Chondrocyte (in vitro differentiated cells): ENCODE results near the gene DISP2. TPM values are rescaled to one million over a fixed set of nuclear protein-coding genes. Genes with fewer than 3 reads are reported as not detected.

Experiments
- DNase-seq: peaks from one replicate; pipeline ENCODE4 v3.0.0; 2021; ENCODE audit warnings: mixed read lengths, low spot score
- H3K27ac Mint-ChIP-seq: one replicate; pipeline ENCODE4 v1.8.0; 2021; ENCODE audit warnings: mild to moderate bottlenecking, moderate library complexity, mixed read lengths; ENCODE audit not compliant: unreplicated experiment
- H3K27me3 Mint-ChIP-seq: 2 replicates; pipeline ENCODE4 v1.8.0; 2021; ENCODE audit warnings: low read depth, mixed read lengths
- H3K36me3 Mint-ChIP-seq: 2 replicates; pipeline ENCODE4 v1.8.0; 2021; ENCODE audit warnings: low read depth, mixed read lengths
- H3K4me1 Mint-ChIP-seq: 2 replicates; pipeline ENCODE4 v1.8.0; 2021; ENCODE audit warnings: low read depth, mild to moderate bottlenecking, mixed read lengths
- H3K4me3 Mint-ChIP-seq: one replicate; pipeline ENCODE4 v1.8.0; 2021; ENCODE audit warnings: mild to moderate bottlenecking, moderate library complexity, mixed read lengths; ENCODE audit not compliant: unreplicated experiment
- H3K9me3 Mint-ChIP-seq: 2 replicates; pipeline ENCODE4 v1.8.0; 2021; ENCODE audit warnings: low read depth, mixed read lengths
- total RNA-seq: library from RNA; stranded (reverse); gene quantifications from 3 replicates; pipeline ENCODE4 v1.2.1, GENCODE V29; 2021
- TF ChIP-seq, protein P1 (sequence below): fragments of 200-600 bp; sonication (generic); IDR thresholded peaks from 2 replicates; pipeline ENCODE4 v1.5.0; 2021; ENCODE audit warnings: antibody characterized with exemption, mild to moderate bottlenecking, moderate library complexity

DISP2 gene
- total RNA-seq, 1 donor from 2014 or later, result 1.4 TPM

DNA sequence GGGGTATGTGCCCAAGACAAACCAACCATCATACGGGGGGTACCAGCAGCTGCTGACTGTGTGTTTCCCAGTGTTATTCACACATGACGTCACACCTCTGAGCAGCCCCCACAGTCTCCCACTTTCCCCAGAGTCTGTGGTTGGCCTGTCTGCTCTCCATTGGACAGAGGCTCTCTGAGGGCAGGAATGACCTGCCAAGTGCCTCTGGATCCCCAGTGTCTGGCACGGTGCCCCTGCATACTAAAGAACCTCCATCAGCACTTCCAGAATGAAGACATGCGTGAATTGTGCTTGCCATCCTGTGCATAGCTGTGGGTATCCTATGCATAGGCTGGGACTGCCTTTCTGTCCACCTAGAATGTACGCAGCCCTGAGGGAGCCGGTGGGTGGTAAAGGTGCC is 13.8 kb upstream of the DISP2 start:
- TF ChIP-seq, protein P1, sequence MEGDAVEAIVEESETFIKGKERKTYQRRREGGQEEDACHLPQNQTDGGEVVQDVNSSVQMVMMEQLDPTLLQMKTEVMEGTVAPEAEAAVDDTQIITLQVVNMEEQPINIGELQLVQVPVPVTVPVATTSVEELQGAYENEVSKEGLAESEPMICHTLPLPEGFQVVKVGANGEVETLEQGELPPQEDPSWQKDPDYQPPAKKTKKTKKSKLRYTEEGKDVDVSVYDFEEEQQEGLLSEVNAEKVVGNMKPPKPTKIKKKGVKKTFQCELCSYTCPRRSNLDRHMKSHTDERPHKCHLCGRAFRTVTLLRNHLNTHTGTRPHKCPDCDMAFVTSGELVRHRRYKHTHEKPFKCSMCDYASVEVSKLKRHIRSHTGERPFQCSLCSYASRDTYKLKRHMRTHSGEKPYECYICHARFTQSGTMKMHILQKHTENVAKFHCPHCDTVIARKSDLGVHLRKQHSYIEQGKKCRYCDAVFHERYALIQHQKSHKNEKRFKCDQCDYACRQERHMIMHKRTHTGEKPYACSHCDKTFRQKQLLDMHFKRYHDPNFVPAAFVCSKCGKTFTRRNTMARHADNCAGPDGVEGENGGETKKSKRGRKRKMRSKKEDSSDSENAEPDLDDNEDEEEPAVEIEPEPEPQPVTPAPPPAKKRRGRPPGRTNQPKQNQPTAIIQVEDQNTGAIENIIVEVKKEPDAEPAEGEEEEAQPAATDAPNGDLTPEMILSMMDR, result no peak
- Mint-ChIP-seq H3K4me3 (no peak overlapping the region), H3K27ac (peak overlapping the region; percentile 99), H3K36me3 (no peaks in the 10 kb centered on the region), H3K9me3 (no peaks in the 10 kb centered on the region), H3K27me3 (no peaks in the 10 kb centered on the region), H3K4me1 (peaks cover 52% of the 10 kb centered on the region)
- DNase-seq, result no peak

DNA sequence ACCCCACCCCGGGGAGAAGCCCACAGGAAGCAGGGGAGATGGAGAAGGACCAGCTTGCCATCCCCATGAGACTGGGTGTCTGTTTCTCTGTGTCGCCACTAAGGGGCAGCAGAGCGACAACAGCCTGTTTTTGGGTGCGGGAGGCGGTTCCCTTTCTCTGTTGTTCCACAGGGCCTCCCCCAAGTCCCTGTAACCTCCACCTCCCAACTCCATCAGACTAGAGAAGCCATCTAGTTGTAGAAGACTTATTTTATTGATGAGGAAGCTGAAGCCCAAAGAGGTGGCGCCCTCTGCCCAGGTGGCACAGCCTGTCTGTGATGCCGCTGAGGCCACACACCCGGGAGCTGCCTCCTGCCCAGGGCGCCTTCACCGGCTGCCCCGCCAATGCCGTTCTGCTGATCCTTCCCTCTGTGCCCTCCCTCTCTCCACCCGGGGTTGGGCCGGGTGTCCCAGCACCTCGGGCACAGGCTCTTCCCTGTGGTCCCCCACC is 13.3 kb upstream of the DISP2 start:
- no peaks in the 10 kb centered on the region for H3K9me3 Mint-ChIP-seq
- H3K27ac Mint-ChIP-seq, result peak overlapping the region; percentile 99
- no peaks in the 10 kb centered on the region for H3K27me3 Mint-ChIP-seq
- DNase-seq, result peak; percentile 92
- H3K4me1 Mint-ChIP-seq, result peaks cover 48% of the 10 kb centered on the region
- TF ChIP-seq, protein P1, result peak; percentile 85
- H3K36me3 Mint-ChIP-seq, result no peaks in the 10 kb centered on the region
- no peak overlapping the region for H3K4me3 Mint-ChIP-seq

DNA sequence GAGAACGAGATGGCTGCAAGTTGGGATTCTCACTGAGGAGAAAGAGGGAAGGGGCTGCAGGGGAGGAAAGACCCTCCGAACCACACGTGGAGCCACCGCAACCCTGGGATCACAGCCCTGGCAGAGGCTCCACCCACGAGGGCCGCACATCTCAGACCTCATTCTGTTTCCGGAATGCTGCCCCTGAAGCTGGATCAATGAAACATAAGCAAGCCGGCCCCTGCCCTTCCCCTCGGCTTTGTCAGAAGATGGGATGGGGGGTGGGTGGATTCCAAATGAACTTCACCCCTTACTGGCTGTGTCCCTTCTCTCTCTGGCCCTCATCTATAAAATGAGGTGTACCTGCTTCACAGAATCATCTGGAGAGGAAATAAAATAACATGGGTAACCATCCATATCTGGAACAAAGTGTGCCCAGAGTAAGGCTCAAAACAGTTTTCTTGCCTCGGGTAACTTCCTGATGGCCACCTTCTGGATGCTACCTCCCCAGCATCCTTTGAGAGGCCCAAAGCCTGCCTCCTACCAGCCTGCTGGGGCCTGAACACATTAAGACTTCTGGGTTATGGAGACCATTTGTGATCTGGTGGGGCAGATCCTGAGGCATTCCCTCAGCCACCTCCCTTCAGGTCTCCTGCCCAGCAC is 12.7 kb upstream of the DISP2 start:
- TF ChIP-seq, protein P1, result no peak
- no peak overlapping the region for H3K27ac Mint-ChIP-seq
- peaks cover 41% of the 10 kb centered on the region for H3K4me1 Mint-ChIP-seq
- no peak overlapping the region for H3K4me3 Mint-ChIP-seq
- no peaks in the 10 kb centered on the region for H3K9me3 Mint-ChIP-seq
- no peaks in the 10 kb centered on the region for H3K27me3 Mint-ChIP-seq
- H3K36me3 Mint-ChIP-seq, result no peaks in the 10 kb centered on the region
- no peak for DNase-seq

DNA sequence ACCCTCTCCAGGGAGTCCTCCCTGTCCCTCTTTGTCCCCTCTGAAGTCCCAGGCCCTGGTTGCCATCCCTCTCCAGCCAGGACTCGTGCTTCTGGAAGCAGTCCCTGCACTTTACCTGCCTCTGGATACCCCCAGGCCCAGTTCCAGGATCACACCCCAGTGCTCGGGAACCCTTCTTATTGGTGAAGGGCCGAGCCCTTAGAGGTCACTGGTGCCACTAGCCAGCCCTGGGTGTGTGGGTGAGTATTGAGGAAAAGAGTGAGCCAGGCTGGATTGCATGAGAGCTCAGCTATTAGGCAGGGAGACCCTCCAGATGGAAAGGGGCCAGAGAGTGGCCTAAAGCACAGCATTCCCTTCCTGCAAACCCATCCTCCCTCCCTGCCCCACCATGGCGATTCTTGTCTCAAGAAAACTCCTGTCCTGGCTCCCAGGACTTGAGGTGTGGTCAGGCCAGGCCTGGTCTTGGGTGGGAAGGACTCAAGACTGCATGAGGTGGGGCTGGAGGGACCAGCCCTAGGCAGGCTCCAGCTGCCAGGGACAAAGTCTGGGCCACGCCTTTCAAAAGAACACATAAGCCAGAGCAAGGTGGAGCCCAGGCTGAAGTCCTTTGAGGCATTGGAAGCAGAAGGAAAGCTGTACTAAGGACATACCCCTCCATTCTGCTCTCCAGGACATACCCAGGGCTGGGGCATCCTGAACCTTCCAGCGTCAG is 12.0 kb upstream of the DISP2 start:
- no peak for DNase-seq
- H3K9me3 Mint-ChIP-seq, result no peaks in the 10 kb centered on the region
- H3K36me3 Mint-ChIP-seq, result no peaks in the 10 kb centered on the region
- H3K27me3 Mint-ChIP-seq, result no peaks in the 10 kb centered on the region
- peaks cover 34% of the 10 kb centered on the region for H3K4me1 Mint-ChIP-seq
- H3K27ac Mint-ChIP-seq, result no peak overlapping the region
- no peak overlapping the region for H3K4me3 Mint-ChIP-seq
- TF ChIP-seq, protein P1, result no peak

DNA sequence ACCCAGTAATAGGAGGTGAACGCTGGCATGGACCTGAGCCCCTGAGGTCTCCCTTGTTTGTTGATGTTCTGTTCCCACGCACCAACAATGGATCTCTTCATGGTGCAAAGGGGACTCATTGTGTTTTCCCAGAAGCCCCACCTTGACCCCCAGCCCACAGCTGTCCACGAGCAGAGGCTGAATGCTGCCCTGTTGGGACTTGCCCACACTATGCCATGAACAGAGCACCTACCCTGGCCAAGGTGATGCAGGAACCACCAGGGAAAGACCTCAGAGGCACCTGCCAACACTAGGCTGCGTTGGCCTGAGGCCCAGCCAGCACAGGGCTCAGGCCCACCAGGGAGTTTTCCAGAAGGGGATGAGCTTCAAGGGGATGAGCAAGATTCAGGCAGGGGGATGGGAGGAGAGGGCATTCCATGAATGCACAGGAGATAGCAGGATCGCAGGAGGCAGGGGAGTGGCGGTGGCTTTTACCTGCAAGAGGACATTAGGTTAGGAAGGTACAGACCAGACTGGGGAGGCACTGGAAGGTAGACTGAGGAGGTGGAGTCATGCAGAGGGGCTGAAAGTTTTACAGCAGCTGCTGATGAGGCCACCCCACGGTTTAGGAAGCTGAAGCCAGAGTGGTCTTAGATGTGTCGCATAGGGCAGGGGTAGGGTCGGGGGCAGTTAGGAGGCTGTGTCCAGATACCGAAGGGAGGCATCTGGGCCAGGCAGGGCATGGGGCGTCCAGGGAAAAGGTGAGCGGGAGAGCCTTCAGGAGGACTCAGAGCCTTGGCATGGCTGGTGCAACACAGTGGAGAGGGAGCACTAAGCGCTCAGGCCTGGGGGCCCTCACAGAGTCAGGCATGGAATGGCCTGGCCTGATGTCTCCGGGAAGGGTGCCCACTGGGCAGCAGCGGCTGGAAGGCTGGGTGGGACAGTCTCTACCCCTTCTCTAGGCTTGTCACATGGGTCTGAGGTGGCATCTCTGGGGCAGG is 11.2 kb upstream of the DISP2 start:
- TF ChIP-seq, protein P1, result no peak
- Mint-ChIP-seq H3K4me1 (peaks cover 26% of the 10 kb centered on the region), H3K4me3 (no peak overlapping the region), H3K27me3 (no peaks in the 10 kb centered on the region), H3K9me3 (no peaks in the 10 kb centered on the region), H3K27ac (no peak overlapping the region), H3K36me3 (no peaks in the 10 kb centered on the region)
- no peak for DNase-seq
